Embryonic facial prominence (tissue), 1 donor: ENCODE measurements around the gene NRM.
"Not testable (repeated sequence)": the region's sequence is repeated elsewhere in the genome, so short reads cannot be mapped to it uniquely, and the experiment has no call there.

Experiments
- DNase-seq: peaks from one replicate; pipeline ENCODE4 v3.0.0-alpha.2; 2016; ENCODE audit errors: extremely low spot score

Gene NRM

DNA sequence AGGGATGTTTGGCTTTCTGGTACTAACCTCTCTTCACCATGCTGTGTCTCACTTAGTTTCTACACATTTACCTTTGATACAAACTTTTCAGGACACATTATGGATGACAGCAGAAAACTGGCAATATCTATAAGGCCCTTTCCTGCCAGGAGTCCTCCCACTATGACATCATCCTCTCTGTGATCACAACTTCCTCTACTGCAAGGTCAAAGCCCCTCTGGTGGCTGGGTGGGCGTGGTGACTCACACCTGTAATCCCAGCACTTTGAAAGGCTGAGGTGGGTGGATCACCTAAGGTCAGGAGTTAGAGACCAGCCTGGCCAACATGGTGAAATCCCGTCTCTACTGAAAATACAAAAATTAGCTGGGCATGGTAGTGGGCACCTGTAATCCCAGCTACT is 24.5 kb downstream of the NRM start:
- not testable (repeated sequence) for DNase-seq

GRCh38 chr6:30664994-30665767 is 25.6 kb downstream of the NRM start:
- no peak for DNase-seq

DNA sequence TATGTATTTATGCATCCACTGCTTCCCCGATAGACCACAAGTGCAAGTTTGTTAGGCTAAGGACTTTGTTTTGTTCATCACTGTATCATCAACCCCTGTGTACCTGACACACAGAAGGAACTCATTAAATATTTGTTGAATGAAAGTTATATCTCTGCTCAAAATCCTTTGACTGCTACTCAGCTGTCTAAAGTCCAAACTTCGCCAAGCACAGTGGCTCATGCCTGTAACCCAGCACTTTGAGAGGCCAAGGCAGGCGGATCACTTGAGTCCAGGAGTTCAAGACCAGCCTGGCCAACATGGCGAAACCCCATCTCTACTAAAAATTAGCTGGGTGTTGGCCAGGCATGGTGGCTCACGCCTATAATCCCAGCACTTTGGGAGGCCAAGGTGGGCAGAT is 32.9 kb downstream of the NRM start:
- DNase-seq: not testable (repeated sequence)

DNA sequence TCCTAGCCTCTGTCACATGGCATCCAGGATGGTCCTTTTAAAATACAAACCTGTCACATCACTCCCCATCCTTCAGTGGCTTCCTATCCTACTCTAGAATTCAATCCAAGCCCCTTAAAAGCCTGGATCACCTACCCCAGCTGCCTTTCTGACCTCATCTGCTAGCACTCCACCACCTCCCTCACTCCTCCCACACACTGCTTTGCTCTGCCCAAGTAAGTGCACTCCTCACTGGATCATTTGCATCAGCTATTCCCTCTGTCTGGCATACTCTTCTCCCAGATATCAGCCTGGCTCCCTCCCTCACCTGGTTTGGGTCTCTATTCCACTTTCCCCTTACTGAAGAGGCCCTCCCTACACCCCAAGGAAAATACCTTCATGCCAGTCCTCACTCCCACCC is 33.3 kb downstream of the NRM start:
- DNase-seq: no peak

DNA sequence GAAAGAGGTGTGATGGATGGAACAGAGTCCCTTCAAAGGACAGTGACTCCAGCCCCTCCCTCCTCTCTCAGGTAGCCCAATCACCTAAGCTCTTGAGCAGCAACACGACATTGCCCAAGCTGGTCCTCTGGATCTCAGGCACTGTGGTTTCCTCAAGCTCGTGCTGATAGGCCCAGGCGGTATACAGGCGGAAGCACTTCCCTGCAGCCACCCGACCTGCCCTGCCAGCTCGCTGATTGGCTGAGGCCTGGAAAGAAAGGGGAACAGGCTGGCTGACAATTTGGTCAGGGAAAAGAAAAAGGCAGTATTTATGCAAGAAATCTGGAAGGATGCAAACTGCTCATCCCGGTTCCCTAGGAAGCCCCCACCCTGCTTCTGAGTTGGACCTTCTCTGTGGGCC is 34.3 kb downstream of the NRM start:
- DNase-seq: no peak

GRCh38 chr6:30655743-30656094 is 35.1 kb downstream of the NRM start:
- no peak for DNase-seq

GRCh38 chr6:30654798-30655742 is 35.7 kb downstream of the NRM start:
- DNase-seq: no peak

- no peak for DNase-seq
Observed at GRCh38 chr6:30651143-30651542, 39.6 kb downstream of the NRM start.

- no peak for DNase-seq
Observed at GRCh38 chr6:30647242-30648116, 43.3 kb downstream of the NRM start.

- DNase-seq: peak; percentile 85
Observed at GRCh38 chr6:30646450-30647241, 44.1 kb downstream of the NRM start, which contains the start of gene C6orf136. Gene C6orf136, plus strand, starts transcription at chr6:30647133. Its CDS starts 99 bp downstream, at chr6:30647232.

DNA sequence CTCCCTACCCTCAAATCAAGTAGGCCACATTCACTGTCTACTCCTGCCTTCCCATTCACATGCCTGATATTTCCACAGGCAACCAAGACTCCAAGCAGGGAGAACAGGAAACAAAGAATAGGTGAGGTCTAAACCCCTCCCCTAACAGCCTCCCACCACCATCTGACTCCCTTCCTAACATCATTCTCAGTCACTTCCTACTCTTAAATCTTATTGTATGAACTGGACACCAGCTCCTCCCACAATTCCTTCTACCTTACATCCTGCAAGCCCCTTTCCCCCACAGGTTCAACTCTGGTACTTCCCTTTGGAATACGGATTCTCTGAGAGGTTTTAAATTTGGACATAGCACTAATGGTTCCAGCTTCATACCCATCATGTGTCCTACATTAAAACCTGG is 44.8 kb downstream of the NRM start:
- DNase-seq: no peak

- DNase-seq: no peak
Observed at GRCh38 chr6:30644769-30645168, 46.0 kb downstream of the NRM start.

- DNase-seq: no peak
Observed at GRCh38 chr6:30643656-30644055, 47.1 kb downstream of the NRM start.

GRCh38 chr6:30641048-30641447 is 49.7 kb downstream of the NRM start:
- no peak for DNase-seq

DNA sequence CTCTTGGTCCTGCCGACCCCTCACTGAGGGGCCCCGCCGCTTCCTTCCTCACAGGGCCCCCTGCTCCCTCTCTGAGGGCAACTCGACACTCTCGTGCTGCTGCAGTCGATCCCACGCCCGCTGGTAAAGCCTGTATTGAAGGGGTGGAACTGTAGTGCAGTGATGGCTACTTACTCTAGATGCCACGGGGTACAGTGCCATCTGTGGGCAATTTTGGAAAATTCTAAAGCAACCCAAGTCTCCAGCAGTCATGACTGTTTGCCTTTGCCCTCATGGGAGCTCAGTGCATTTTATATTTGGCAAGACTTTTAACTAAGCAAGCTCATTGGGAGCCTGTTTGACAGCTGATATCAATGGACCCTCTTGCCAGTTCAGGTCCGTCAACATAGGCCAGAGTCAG is 50.3 kb downstream of the NRM start:
- DNase-seq: no peak
